ENCODE measurements around the gene DNTT.

The DNTT gene

DNA sequence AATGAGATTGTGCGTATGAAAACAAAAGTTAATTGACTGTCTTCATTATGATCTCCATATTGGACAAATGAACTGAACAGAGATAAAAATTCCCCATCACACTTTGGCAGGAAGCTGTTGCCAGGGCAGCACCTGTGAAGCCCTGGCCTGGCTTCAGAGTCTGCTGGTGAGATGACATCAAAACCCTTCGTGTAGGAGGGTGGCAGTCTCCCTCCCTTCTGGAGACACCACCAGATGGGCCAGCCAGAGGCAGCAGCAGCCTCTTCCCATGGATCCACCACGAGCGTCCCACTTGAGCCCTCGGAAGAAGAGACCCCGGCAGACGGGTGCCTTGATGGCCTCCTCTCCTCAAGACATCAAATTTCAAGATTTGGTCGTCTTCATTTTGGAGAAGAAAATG, at the start of gene DNTT:
DNTT (plus strand) TSS at position 205 of the 400 bp plus-strand sequence; CDS start at position 269, 64 bp downstream.
- TF ChIP-seq, protein P1, sequence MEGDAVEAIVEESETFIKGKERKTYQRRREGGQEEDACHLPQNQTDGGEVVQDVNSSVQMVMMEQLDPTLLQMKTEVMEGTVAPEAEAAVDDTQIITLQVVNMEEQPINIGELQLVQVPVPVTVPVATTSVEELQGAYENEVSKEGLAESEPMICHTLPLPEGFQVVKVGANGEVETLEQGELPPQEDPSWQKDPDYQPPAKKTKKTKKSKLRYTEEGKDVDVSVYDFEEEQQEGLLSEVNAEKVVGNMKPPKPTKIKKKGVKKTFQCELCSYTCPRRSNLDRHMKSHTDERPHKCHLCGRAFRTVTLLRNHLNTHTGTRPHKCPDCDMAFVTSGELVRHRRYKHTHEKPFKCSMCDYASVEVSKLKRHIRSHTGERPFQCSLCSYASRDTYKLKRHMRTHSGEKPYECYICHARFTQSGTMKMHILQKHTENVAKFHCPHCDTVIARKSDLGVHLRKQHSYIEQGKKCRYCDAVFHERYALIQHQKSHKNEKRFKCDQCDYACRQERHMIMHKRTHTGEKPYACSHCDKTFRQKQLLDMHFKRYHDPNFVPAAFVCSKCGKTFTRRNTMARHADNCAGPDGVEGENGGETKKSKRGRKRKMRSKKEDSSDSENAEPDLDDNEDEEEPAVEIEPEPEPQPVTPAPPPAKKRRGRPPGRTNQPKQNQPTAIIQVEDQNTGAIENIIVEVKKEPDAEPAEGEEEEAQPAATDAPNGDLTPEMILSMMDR (IDR thresholded peaks at IDR 0.05; ENCODE audit: insufficient read depth, low read depth, low read length, missing control alignments): no peak
- DNase-seq (ENCODE audit: low read depth): no peak
- H3K4me3 ChIP-seq (ENCODE audit: low read length): no peak within 1 kb of the TSS

- no peak overlapping the region for H3K4me3 ChIP-seq (ENCODE audit: low read length)
- TF ChIP-seq, protein P1 (IDR thresholded peaks at IDR 0.05; ENCODE audit: insufficient read depth, low read depth, low read length, missing control alignments): no peak
- DNase-seq (ENCODE audit: low read depth): no peak
Measured at GRCh38 chr10:96254976-96255375, 49.3 kb upstream of the DNTT start.

DNA sequence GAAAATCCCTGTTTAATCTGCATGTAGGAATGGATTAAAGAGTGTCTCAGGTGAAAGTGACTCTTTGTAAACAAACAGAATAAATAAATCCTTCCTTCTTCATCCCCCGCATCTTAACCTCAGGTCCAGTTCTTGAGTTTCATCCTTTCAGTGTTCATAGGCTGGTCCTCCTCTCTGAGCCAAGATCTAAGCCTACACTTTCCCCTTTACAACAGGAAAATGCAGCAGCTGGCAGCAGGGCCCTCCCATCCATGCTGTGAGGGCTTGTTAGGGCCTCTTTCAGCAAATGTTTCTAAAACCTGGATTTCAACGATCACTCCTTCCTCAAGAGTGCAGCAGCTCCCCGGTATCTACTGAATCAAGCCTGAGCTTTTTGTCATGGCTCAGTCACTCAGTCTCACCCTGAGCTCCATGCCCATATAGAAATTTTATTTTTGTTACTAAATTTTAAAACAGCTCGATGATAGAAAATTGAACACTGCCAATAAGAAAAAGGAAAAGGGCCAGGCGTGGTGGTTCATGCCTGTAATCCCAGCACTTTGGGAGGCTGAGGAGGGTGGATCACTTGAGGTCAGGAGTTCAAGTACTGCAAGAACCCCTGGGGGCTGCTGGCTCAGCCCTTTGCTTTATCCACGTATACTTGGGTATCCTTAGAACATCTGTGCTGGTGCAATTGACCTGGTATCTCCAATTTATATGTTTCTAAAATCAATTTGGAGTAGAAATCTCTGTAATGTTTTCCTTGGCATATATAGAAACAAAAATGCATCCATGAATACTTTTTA, 48.5 kb upstream of the DNTT start:
- DNase-seq (ENCODE audit: low read depth): no peak
- no peak overlapping the region for H3K4me3 ChIP-seq (ENCODE audit: low read length)
- TF ChIP-seq, protein P1 (IDR thresholded peaks at IDR 0.05; ENCODE audit: insufficient read depth, low read depth, low read length, missing control alignments): no peak

DNA sequence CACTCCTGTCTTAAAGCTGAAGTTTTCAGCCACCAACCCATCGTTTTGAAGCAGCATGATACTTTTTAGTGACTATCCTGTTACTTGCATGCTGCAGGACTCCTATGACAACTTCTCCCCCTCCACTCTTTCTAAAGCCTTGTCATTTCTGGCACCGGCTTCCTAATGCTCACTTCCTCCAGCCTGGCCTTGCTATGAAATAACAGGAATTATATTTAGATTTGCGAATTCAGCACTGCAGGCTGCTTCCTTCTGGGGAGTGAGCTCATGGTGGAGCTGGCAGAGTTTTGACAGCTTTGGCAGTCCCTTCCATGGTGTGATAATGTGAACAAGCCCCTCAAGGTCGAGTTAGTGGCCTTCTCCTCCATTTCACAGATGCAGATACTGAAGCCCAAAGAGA, 46.3 kb upstream of the DNTT start:
- no peak for DNase-seq (ENCODE audit: low read depth)
- TF ChIP-seq, protein P1 (IDR thresholded peaks at IDR 0.05; ENCODE audit: insufficient read depth, low read depth, low read length, missing control alignments): no peak
- no peak overlapping the region for H3K4me3 ChIP-seq (ENCODE audit: low read length)

GRCh38 chr10:96259150-96259549, 45.1 kb upstream of the DNTT start:
- TF ChIP-seq, protein P1 (IDR thresholded peaks at IDR 0.05; ENCODE audit: insufficient read depth, low read depth, low read length, missing control alignments): no peak
- no peak overlapping the region for H3K4me3 ChIP-seq (ENCODE audit: low read length)
- no peak for DNase-seq (ENCODE audit: low read depth)

DNA sequence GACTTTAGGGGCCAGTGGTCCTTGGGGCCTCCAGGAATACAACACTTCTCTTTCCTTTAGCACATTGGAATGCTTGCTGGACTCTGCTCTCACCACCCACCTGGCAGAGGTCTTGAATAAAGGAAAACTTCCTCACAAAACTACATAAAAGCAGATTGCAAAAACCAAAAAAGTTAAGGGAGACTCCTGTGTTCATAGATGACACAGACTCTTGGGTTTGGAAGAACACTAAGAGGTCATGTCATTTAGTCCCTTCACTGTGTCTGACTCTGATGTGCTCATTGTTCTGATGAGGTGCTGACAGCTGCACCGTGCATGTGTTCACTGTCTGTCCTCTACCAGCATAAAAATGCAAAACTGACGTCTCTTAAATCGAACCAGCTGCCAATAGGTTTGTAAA, 44.2 kb upstream of the DNTT start:
- TF ChIP-seq, protein P1 (IDR thresholded peaks at IDR 0.05; ENCODE audit: insufficient read depth, low read depth, low read length, missing control alignments): no peak

GRCh38 chr10:96261132-96261531, 43.1 kb upstream of the DNTT start:
- no peak overlapping the region for H3K4me3 ChIP-seq (ENCODE audit: low read length)
- no peak for DNase-seq (ENCODE audit: low read depth)
- TF ChIP-seq, protein P1 (IDR thresholded peaks at IDR 0.05; ENCODE audit: insufficient read depth, low read depth, low read length, missing control alignments): no peak

More for the DNA sequence above, 44.2 kb upstream of the DNTT start:
- no peak for DNase-seq (ENCODE audit: low read depth)
- no peak overlapping the region for H3K4me3 ChIP-seq (ENCODE audit: low read length)

Data from epithelial cell of esophagus (primary cell).